Measurements from ENCODE around the gene MAEL. TPM values are rescaled to one million over a fixed set of nuclear protein-coding genes. Genes with fewer than 3 reads are reported as not detected.

Gene MAEL
- total RNA-seq, 1 experiment from 2014 or later = not detected

DNA sequence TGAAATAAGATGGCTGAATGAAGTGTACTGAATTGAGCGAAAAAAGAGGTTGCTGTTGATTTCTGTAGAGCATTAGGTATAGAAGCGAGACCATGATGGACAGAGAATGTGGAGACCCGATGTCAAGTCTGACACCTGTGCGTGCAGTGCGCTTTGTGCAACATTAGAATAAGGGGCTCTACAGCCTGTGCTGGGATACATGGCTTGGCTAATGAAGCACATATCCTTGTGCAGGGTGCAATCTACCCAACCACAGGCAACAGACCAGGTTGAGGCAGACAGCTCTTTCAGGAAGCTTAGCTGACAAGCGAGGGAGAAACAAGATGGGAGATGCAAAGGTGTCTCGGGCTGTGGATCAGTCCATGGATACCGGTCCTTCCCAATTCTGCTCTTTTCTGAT, 82.2 kb downstream of the MAEL start:
- H3K27me3 ChIP-seq (ENCODE audit: low read length) = no peaks in the 10 kb centered on the region
- H3K4me3 ChIP-seq (ENCODE audit: low read length) = no peak overlapping the region
- H3K79me2 ChIP-seq (ENCODE audit: low read length) = no peaks in the 10 kb centered on the region
- DNase-seq (no peak), ATAC-seq (no peak)
- ChIA-PET CTCF (no interaction called here), POLR2A (ENCODE audit: unreplicated experiment) (no interaction called here)
- H3K9me3 ChIP-seq (ENCODE audit: low read length) = no peaks in the 10 kb centered on the region
- H3K27ac ChIP-seq (ENCODE audit: low read length) = no peak overlapping the region
- no peak overlapping the region for H3K9ac ChIP-seq (ENCODE audit: low read length)
- no TSS peak for BruUV-seq (replicated peaks)
- no peak overlapping the region for H2AFZ ChIP-seq (ENCODE audit: low read length)
- H4K20me1 ChIP-seq (ENCODE audit: low read length) = no peaks in the 10 kb centered on the region
- H3K9me2 ChIP-seq (replicated peaks; ENCODE audit: low read length) = no peaks in the 10 kb centered on the region
- H3K4me2 ChIP-seq (ENCODE audit: low read length) = no peak overlapping the region
- no peaks in the 10 kb centered on the region for H3K4me1 ChIP-seq (ENCODE audit: insufficient read depth, low read length)
- no peaks in the 10 kb centered on the region for H3F3A ChIP-seq (ENCODE audit: low read length, unreplicated experiment)
- no peaks in the 10 kb centered on the region for H3K36me3 ChIP-seq (ENCODE audit: low read depth, low read length)
- no peak for TF ChIP-seq EZH2phosphoT487 (IDR thresholded peaks at IDR 0.05; ENCODE audit: borderline replicate concordance, low read length)
- no peak for TF ChIP-seq EZH2 (IDR thresholded peaks at IDR 0.05; ENCODE audit: low read length, unreplicated experiment)
- TF ChIP-seq, protein P1, sequence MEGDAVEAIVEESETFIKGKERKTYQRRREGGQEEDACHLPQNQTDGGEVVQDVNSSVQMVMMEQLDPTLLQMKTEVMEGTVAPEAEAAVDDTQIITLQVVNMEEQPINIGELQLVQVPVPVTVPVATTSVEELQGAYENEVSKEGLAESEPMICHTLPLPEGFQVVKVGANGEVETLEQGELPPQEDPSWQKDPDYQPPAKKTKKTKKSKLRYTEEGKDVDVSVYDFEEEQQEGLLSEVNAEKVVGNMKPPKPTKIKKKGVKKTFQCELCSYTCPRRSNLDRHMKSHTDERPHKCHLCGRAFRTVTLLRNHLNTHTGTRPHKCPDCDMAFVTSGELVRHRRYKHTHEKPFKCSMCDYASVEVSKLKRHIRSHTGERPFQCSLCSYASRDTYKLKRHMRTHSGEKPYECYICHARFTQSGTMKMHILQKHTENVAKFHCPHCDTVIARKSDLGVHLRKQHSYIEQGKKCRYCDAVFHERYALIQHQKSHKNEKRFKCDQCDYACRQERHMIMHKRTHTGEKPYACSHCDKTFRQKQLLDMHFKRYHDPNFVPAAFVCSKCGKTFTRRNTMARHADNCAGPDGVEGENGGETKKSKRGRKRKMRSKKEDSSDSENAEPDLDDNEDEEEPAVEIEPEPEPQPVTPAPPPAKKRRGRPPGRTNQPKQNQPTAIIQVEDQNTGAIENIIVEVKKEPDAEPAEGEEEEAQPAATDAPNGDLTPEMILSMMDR (conservative IDR thresholded peaks at IDR 0.05; ENCODE audit: low read depth, low read length) = no peak
- intact Hi-C loops (cut with micrococcal nuclease) = no loop called here

Other genes with a start within 250 kb of the MAEL start
- 38.3 and 44.2 TPM in 2 replicates for gene POGK, start 149.8 kb upstream of the MAEL start, total RNA-seq (2014; rRNA removed)
- 12.4 and 15.3 TPM in 2 replicates for gene TADA1, start 113.0 kb upstream of the MAEL start, total RNA-seq (2014; rRNA removed)
- under 0.01 TPM in 1 of 2 replicates, not detected in the other for gene ILDR2, start 13.7 kb upstream of the MAEL start, total RNA-seq (2014; rRNA removed)
- 0.04 and 0.12 TPM in 2 replicates for gene GPA33, start 101.1 kb downstream of the MAEL start, total RNA-seq (2014; rRNA removed)
- not detected in 2 replicates for gene STYXL2, start 104.8 kb downstream of the MAEL start, total RNA-seq (2014; rRNA removed)
- gene POU2F1, start 231.6 kb downstream of the MAEL start, total RNA-seq (2014; rRNA removed) = 8.7 and 17.9 TPM in 2 replicates